Adrenal gland (tissue), 12 donors: ENCODE results near the gene DAB2IP. TPM values are rescaled to one million over a fixed set of nuclear protein-coding genes. Genes with fewer than 3 reads are reported as not detected.

ENCODE experiments used
- DNase-seq, 7 donors: peaks; one replicate each; pipeline ENCODE4 v3.0.0-alpha.2; 2019 to 2020
- H3K27ac ChIP-seq, 5 donors: fragments of 200-600 bp; sonication (generic) in 4 of 5; 1 replicate in 3 of 5; 2 replicates in 2 of 5; pipeline versions ENCODE4 v1.5.1 to v1.8.0; 2016 to 2020; ENCODE audit warnings: mild to moderate bottlenecking in 1 of 5
- H3K27me3 ChIP-seq: fragments of 200-600 bp; 2 replicates; pipeline ENCODE4 v1.8.0; 2021
- H3K36me3 ChIP-seq, 2 donors: fragments of 200-600 bp; replicated peaks in 1 of 2; 1 replicate in 1 of 2; 2 replicates in 1 of 2; pipeline versions ENCODE4 v1.5.1 to v1.8.0; 2018 to 2022
- H3K4me1 ChIP-seq, 2 donors: fragments of 200-600 bp; replicated peaks in 1 of 2; 1 replicate in 1 of 2; 2 replicates in 1 of 2; pipeline versions ENCODE4 v1.5.1 to v1.8.0; 2018 to 2021
- H3K4me3 ChIP-seq, 4 donors: fragments of 200-600 bp; sonication (generic) in 3 of 4; one replicate each; pipeline ENCODE4 v1.5.1; 2016 to 2018
- H3K9me3 ChIP-seq, 3 donors: fragments of 200-600 bp; sonication (generic) in 1 of 3; replicated peaks in 1 of 3; 1 replicate in 2 of 3; 2 replicates in 1 of 3; pipeline versions ENCODE4 v1.5.1 to v1.8.0; 2016 to 2021
- POLR2A ChIP-seq, 2 donors: fragments of 450-650 bp; IDR thresholded peaks; one replicate each; pipeline ENCODE4 v1.6.1; 2017; ENCODE audit warnings: antibody characterized with exemption in 2 of 2, mild to moderate bottlenecking in 2 of 2, moderate library complexity in 1 of 2
- WGBS, 4 donors: extraction: QIAGEN DNeasy Blood & Tissue Kit in 2 of 4; methylation state at CpG; one replicate each; pipeline versions ENCODE4 v1.1.5 to v1.1.7; 2013 to 2017; 5-methylcytosine and 5-hydroxymethylcytosine counted together
- intact Hi-C, 2 donors: fragments of 100-400 bp; cut with DNase I; formaldehyde crosslinking; loops; one replicate each; pipeline versions ENCODE4 v1.14.1 to v1.15.0; 2022 to 2023
- polyA plus RNA-seq, 3 donors: library from polyadenylated mRNA; stranded (reverse); fragments of 200-250 nt in 2 of 3; fragments of 350-450 nt in 1 of 3; fragmentation: Illumina TruSeq in 1 of 3; extraction: RNeasy Lipid Tissue Mini Kit (QIAGEN cat#74804) in 1 of 3; gene quantifications; one replicate each; pipeline ENCODE4 v1.2.3, GENCODE V29; 2013 to 2014
- total RNA-seq, 9 donors: library from RNA; depleted of rRNA in 4 of 9; stranded (reverse); fragments of >200 nt in 4 of 9; fragments of 120-200 nt in 1 of 9; fragmentation: NEBNext Ultra II Directional in 1 of 9; extraction: Animal tissue kit (Norgen Biotek cat#: 25700) in 1 of 9; gene quantifications; one replicate each; pipeline versions ENCODE4 v1.1.0 to v1.2.4, GENCODE V29; 2013 to 2023
- TF ChIP-seq, protein P1 (sequence below), 6 experiments: fragments of 450-650 bp in 4 of 6; fragments of 200-600 bp in 2 of 6; sonication (generic) in 1 of 6; IDR thresholded peaks; 1 replicate in 5 of 6; 2 replicates in 1 of 6; pipeline versions ENCODE4 v1.5.1 to v1.8.0; 2016 to 2021; ENCODE audit warnings: antibody characterized with exemption in 6 of 6, mild to moderate bottlenecking in 2 of 6, moderate library complexity in 1 of 6
- donor health status: healthy with polysubstance abuse.
- donor health status: Bipolar disorder and iron deficiency.
- donor health status: DM: yes; HTN: yes; CAD: no.
- donor health status: DM: no; HTN: no; CAD: no.
- donor health status: DM: no; HTN: no; CAD: no.
- donor health status: DM: yes; HTN: yes; CAD: no.

The DAB2IP gene
- total and polyA plus RNA-seq, 12 donors, result 12.0 to 52.2 (median 43.9) TPM

DNA sequence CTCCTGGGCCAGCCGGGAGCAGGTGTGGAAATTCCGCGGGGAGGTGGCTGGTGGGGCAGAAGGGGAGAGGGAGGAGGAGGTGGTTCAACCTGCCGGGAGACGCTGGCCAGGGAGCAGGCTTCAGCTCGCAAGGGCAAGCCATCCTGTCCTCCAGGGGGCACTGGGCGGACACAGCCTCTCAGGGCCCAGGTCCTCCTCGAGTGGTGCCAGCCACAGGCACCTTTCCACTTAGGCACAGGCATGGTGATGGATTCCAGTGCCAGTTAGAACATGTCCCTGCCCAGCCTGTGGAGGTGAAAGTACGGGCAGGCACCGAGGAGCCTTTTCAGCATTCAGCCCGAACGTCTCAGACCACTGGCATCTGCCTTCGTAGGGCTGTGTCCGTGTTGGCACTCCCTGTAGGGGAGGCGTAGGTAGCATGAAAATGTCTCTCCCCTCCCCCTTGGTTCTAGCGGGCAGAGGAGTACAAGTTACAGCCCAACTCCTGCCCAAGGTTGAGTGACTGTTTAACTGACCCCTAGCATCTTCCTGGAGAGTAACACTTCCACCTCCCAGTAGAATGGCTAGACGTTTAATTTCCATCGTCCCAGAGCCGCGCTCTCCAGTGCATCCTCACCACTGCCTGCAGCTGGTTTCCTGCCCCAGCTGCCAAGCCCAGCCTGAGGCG, 48.9 kb downstream of the DAB2IP start:
- Histone ChIP-seq H3K4me3 (peak overlapping the region in 2 of 4 donors; percentile 19 to 92), H3K27me3 (no peaks in the 10 kb centered on the region), H3K4me1 (peaks cover 11 to 19% of the 10 kb centered on the region in 2 donors), H3K36me3 (no peaks in the 10 kb centered on the region), H3K27ac (peak overlapping the region in 2 of 5 donors; percentile 40 to 54), H3K9me3 (no peaks in the 10 kb centered on the region)
- TF ChIP-seq, protein P1, sequence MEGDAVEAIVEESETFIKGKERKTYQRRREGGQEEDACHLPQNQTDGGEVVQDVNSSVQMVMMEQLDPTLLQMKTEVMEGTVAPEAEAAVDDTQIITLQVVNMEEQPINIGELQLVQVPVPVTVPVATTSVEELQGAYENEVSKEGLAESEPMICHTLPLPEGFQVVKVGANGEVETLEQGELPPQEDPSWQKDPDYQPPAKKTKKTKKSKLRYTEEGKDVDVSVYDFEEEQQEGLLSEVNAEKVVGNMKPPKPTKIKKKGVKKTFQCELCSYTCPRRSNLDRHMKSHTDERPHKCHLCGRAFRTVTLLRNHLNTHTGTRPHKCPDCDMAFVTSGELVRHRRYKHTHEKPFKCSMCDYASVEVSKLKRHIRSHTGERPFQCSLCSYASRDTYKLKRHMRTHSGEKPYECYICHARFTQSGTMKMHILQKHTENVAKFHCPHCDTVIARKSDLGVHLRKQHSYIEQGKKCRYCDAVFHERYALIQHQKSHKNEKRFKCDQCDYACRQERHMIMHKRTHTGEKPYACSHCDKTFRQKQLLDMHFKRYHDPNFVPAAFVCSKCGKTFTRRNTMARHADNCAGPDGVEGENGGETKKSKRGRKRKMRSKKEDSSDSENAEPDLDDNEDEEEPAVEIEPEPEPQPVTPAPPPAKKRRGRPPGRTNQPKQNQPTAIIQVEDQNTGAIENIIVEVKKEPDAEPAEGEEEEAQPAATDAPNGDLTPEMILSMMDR (IDR thresholded peaks at IDR 0.05), result peak; percentile 22 to 55 (median 43)
- TF ChIP-seq POLR2A (IDR thresholded peaks at IDR 0.05), result no peak
- DNase-seq, result peak; percentile 49 to 87 (median 64)
- WGBS, 4 donors, result 45 to 54% (median 48%) methylated on average over 6 to 21 of the region's 21 CpGs
- intact Hi-C loops, result no loop called here

DNA sequence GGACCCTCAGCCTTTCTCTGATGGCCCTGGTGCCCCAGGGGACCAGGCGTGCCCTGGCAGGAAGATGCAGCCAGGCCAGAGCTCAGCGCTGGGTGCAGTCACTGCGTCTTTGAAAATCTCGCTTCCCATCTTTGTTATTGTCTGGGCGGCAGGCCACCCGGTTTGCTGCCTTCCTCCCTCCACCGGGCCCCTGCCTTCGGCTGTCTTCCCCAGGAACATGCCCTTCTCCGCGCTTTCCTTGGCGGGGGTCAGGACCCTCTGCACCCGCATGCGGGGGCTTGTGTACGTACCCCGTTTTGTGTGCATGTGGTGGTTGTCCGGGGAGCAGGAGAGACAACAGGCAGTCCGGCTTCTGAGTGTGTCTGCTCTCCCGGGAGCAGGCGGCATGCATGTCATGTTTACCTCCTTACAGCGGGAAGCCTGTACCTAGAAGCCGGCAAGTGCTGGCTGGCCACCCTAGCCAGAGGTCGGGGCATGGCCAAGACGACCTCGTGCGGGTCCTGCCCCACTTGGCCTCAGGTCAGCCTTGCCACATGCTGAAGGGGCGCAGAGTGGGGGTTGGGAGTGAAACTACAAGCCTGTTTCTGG, 49.5 kb downstream of the DAB2IP start:
- Histone ChIP-seq H3K4me3 (no peak overlapping the region), H3K9me3 (no peaks in the 10 kb centered on the region), H3K36me3 (no peaks in the 10 kb centered on the region), H3K27me3 (no peaks in the 10 kb centered on the region), H3K4me1 (peaks cover 11 to 19% of the 10 kb centered on the region in 2 donors), H3K27ac (peak overlapping the region in 2 of 5 donors; percentile 40 to 54)
- peak in 1 of 7 donors; percentile 45 for DNase-seq
- WGBS, 4 donors, result 50 to 88% (median 63%) methylated on average over 21 to 26 of the region's 26 CpGs
- TF ChIP-seq, protein P1 (IDR thresholded peaks at IDR 0.05), result no peak
- no peak for TF ChIP-seq POLR2A (IDR thresholded peaks at IDR 0.05)
- intact Hi-C loops, result no loop called here

DNA sequence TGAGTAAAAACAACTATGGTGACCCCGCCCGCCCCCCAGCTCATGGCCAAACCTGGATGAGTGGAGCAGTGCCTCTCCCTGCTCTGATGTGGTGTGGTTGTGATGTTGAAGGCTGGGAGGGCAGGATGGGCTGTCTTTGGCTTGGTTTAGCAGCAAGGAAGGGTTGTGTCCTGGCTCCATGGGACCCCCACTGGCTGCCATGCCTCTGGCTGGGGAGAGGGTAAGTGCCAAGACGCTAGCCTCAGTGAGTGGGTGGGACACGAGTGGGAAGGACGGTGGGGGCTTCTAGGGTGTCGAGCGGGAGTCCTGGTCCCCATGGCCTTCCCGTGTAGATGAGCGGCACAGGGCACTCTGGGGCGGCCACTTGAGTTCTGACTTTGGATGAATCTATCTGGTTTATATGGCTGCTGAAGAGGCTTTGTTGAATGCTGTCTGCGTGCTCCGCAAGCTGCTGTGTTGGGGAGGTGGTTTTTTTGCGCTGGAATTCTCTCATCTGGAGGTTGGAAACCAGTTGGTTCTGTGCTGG, 50.4 kb downstream of the DAB2IP start:
- Histone ChIP-seq H3K4me1 (peaks cover 11 to 19% of the 10 kb centered on the region in 2 donors), H3K9me3 (no peaks in the 10 kb centered on the region), H3K4me3 (no peak overlapping the region), H3K36me3 (no peaks in the 10 kb centered on the region), H3K27ac (no peak overlapping the region), H3K27me3 (no peaks in the 10 kb centered on the region)
- intact Hi-C loops, result no loop called here
- WGBS, 4 donors, result 91 to 97% (median 95%) methylated on average over 11 to 13 of the region's 13 CpGs
- no peak for DNase-seq
- TF ChIP-seq, protein P1 (IDR thresholded peaks at IDR 0.05), result no peak
- TF ChIP-seq POLR2A (IDR thresholded peaks at IDR 0.05), result no peak

- Histone ChIP-seq H3K36me3 (no peaks in the 10 kb centered on the region), H3K4me3 (no peak overlapping the region), H3K9me3 (no peaks in the 10 kb centered on the region), H3K27ac (no peak overlapping the region), H3K4me1 (peaks cover 11 to 19% of the 10 kb centered on the region in 2 donors), H3K27me3 (no peaks in the 10 kb centered on the region)
- intact Hi-C loops, result no loop called here
- 85 to 97% (median 92%) methylated on average over 3 of the region's 3 CpGs for WGBS, 4 donors
- DNase-seq, result no peak
- TF ChIP-seq, protein P1 (IDR thresholded peaks at IDR 0.05), result no peak
- TF ChIP-seq POLR2A (IDR thresholded peaks at IDR 0.05), result no peak
Observed at GRCh38 chr9:121703014-121703734, 51.7 kb downstream of the DAB2IP start.
